DND-41 (cell line): ENCODE results near the gene PMFBP1.

Source experiments
- ATAC-seq: fragments of 200-7000 bp; cut with Tn5 transposase; 3 replicates; pipeline ENCODE4 v1.9.1; 2021; ENCODE audit warnings: low read depth; ENCODE audit not compliant: insufficient read depth
- DNase-seq: peaks from one replicate; pipeline ENCODE4 v3.0.0-alpha.2; 2020
- H2AFZ ChIP-seq: 2 replicates; pipeline ENCODE4 v1.6.0; 2012; ENCODE audit warnings: low read depth, low read length
- H3K27ac ChIP-seq: 2 replicates; pipeline ENCODE4 v1.5.1; 2012; ENCODE audit warnings: low read length, inconsistent platforms
- H3K27me3 ChIP-seq: fragments of 200-600 bp; sonication (generic); 2 replicates; pipeline ENCODE4 v1.6.0; 2012; ENCODE audit warnings: low read length, mild to moderate bottlenecking, inconsistent platforms; ENCODE audit not compliant: insufficient read depth, poor library complexity
- H3K36me3 ChIP-seq: 2 replicates; pipeline ENCODE4 v1.5.1; 2012; ENCODE audit warnings: low read length, inconsistent platforms; ENCODE audit not compliant: insufficient read depth
- H3K4me1 ChIP-seq: 2 replicates; pipeline ENCODE4 v1.5.1; 2012; ENCODE audit warnings: mild to moderate bottlenecking, low read length; ENCODE audit not compliant: insufficient read depth
- H3K4me2 ChIP-seq: 2 replicates; pipeline ENCODE4 v1.6.0; 2012; ENCODE audit warnings: mild to moderate bottlenecking, moderate library complexity, low read length, inconsistent platforms; ENCODE audit not compliant: insufficient read depth
- H3K4me3 ChIP-seq, 2 experiments: fragments of 200-600 bp in 1 of 2; shearing (Covaris generic) in 1 of 2; 2 replicates each; pipeline ENCODE4 v1.5.1; 2012 to 2016; ENCODE audit warnings: inconsistent platforms in 2 of 2, low read length in 2 of 2, mild to moderate bottlenecking in 2 of 2, low read depth in 1 of 2, moderate library complexity in 1 of 2
- H3K79me2 ChIP-seq: 2 replicates; pipeline ENCODE4 v1.6.0; 2012; ENCODE audit warnings: low read length, inconsistent platforms; ENCODE audit not compliant: insufficient read depth
- H3K9ac ChIP-seq: 2 replicates; pipeline ENCODE4 v1.6.0; 2012; ENCODE audit warnings: low read depth, mild to moderate bottlenecking, inconsistent platforms, low read length, moderate library complexity
- H3K9me3 ChIP-seq: 2 replicates; pipeline ENCODE4 v1.5.1; 2012; ENCODE audit warnings: low read length, moderate library complexity, mild to moderate bottlenecking, inconsistent platforms; ENCODE audit not compliant: insufficient read depth, severe bottlenecking
- H4K20me1 ChIP-seq: 2 replicates; pipeline ENCODE4 v1.6.0; 2012; ENCODE audit warnings: low read length; ENCODE audit not compliant: insufficient read depth
- EZH2 ChIP-seq: IDR thresholded peaks from 3 replicates; pipeline ENCODE4 v1.6.1; 2012; ENCODE audit warnings: borderline replicate concordance, low read depth, mild to moderate bottlenecking, moderate library complexity, low read length, inconsistent platforms; ENCODE audit not compliant: severe bottlenecking
- TF ChIP-seq, protein P1 (sequence below): IDR thresholded peaks from 2 replicates; pipeline ENCODE4 v1.5.1; 2012; ENCODE audit warnings: borderline replicate concordance, low read length, moderate library complexity, mild to moderate bottlenecking; ENCODE audit not compliant: poor library complexity, severe bottlenecking; ENCODE audit errors: extremely low read depth

The PMFBP1 gene

DNA sequence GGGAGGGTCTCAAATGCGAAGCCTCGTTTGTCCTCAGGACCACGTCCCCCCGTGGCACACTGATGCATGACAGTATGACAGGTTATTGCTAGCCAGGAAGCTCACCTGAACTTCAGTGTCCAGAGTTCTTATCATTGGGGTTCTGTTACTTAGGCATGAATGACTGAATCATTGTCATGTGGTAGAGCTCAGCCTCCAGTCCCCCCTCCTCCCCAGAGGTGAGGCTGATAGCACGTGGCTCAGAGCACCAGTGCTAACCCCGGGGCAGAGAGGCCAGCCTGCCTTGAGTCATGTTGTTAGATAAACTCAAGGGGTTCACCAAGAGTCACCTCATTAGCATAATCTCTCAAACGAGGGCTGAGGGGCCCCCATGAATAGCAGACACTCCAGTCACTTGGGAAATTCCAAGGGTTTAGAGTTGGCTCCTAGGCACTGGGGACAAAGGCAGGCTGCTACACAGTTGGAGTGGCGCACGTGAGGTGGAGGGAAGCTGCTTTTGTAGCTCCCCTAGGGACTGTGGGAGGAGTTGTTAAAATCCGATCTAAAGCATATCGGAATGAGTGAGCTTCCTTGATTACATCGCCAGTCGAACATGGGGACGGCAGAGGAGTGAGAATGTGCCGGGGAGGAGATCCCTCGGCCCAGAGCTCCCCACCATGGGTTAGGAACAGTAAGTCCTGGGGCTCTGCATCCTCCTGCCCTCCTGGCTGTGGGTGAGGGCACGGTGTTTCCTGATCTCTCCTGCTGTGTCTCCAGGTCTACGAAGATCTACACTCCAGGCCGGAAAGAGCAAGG, 60.1 kb downstream of the PMFBP1 start:
- ATAC-seq (no peak), DNase-seq (no peak)
- Histone ChIP-seq H3K79me2 (no peaks in the 10 kb centered on the region), H4K20me1 (no peaks in the 10 kb centered on the region), H3K4me1 (no peaks in the 10 kb centered on the region), H3K36me3 (peaks cover 61% of the 10 kb centered on the region), H3K27me3 (no peaks in the 10 kb centered on the region), H3K27ac (no peak overlapping the region), H3K4me2 (no peak overlapping the region), H2AFZ (no peak overlapping the region), H3K9ac (no peak overlapping the region), H3K9me3 (no peaks in the 10 kb centered on the region), H3K4me3 (no peak overlapping the region)
- no peak for TF ChIP-seq EZH2
- TF ChIP-seq, protein P1, sequence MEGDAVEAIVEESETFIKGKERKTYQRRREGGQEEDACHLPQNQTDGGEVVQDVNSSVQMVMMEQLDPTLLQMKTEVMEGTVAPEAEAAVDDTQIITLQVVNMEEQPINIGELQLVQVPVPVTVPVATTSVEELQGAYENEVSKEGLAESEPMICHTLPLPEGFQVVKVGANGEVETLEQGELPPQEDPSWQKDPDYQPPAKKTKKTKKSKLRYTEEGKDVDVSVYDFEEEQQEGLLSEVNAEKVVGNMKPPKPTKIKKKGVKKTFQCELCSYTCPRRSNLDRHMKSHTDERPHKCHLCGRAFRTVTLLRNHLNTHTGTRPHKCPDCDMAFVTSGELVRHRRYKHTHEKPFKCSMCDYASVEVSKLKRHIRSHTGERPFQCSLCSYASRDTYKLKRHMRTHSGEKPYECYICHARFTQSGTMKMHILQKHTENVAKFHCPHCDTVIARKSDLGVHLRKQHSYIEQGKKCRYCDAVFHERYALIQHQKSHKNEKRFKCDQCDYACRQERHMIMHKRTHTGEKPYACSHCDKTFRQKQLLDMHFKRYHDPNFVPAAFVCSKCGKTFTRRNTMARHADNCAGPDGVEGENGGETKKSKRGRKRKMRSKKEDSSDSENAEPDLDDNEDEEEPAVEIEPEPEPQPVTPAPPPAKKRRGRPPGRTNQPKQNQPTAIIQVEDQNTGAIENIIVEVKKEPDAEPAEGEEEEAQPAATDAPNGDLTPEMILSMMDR, result no peak

DNA sequence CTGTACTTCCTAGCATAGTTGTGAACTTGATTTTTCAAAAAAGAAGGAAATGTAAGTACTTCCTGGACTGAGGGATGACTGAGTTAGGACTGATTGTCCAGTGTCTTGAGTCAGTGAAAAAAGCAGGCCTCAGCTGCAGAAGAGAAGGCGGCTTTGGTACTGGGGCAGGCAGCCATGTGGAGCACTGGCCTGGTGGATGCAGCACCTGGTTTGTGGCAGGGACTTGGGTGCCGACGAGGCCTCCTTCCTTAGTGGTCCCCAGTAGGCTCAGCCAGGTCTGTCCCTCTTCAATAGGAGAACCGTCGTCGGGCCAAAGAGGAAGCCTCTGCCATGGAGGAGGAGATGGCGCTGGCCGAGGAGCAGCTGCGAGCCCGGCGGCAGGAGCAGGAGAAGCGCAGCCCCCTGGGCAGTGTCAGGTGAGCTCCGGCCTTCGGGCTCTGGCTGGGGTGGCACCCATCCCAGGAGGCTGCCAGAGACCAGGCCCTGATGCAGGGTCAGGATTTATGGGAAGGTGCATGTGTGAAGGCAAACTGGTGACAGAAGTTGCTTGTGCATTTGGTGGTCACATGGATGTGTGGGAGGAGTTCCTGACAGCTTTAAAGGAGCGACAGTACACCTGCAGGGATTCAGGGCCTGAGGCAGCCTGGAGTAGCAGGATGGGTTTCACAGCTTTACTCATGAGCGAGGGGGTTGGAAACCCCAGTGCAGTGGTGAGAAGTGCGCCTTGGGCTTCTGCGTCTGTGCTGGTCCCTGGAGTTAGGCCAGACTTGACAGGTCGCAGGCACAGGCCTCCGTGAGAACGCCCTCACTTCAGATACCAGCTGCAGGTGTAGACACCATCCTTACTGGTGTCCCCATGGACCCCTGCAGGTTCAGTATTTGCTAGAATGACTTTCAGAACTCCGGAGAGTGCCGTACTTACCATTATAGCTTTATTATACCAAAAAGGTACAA, 61.0 kb downstream of the PMFBP1 start:
- H3K36me3 ChIP-seq, result peaks cover 67% of the 10 kb centered on the region
- no peak overlapping the region for H2AFZ ChIP-seq
- DNase-seq (no peak), ATAC-seq (no peak)
- no peaks in the 10 kb centered on the region for H4K20me1 ChIP-seq
- no peak overlapping the region for H3K4me2 ChIP-seq
- TF ChIP-seq EZH2, result no peak
- TF ChIP-seq, protein P1, result no peak
- no peak overlapping the region for H3K9ac ChIP-seq
- H3K27ac ChIP-seq, result no peak overlapping the region
- H3K27me3 ChIP-seq, result no peaks in the 10 kb centered on the region
- no peak overlapping the region for H3K4me3 ChIP-seq
- H3K9me3 ChIP-seq, result no peaks in the 10 kb centered on the region
- H3K79me2 ChIP-seq, result no peaks in the 10 kb centered on the region
- H3K4me1 ChIP-seq, result no peaks in the 10 kb centered on the region

DNA sequence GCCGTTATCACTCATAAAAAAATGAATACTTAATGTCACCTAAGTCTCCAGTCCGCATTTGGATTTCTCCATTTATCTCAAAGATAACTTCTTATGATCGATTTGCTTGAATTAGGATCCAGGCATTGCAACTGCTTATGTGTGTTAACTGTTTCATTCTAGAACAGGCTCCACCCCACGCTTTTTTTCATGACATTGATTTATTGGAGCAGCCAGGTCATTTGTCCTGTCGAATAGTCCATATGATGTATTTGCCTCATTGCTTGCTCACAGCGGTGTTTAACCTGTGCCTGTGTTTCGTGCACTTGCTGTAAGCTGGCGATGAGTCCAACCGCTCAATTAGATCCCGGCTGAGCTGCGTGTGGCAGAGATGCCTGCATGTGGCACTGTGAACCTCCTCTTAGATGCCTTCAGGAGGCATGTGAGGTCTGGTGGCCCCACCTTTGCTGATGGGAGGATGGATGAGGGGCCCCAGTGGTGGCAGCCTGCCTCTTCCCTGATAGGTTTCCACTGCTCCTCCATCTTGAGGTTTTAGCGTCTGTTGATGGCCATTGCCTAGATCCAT, 61.9 kb downstream of the PMFBP1 start:
- no peak overlapping the region for H3K9ac ChIP-seq
- TF ChIP-seq, protein P1, result no peak
- TF ChIP-seq EZH2, result no peak
- H3K4me2 ChIP-seq, result no peak overlapping the region
- no peaks in the 10 kb centered on the region for H3K9me3 ChIP-seq
- H2AFZ ChIP-seq, result no peak overlapping the region
- no peaks in the 10 kb centered on the region for H3K79me2 ChIP-seq
- H3K4me3 ChIP-seq, result no peak overlapping the region
- H3K27me3 ChIP-seq, result no peaks in the 10 kb centered on the region
- H3K4me1 ChIP-seq, result no peaks in the 10 kb centered on the region
- H3K27ac ChIP-seq, result no peak overlapping the region
- H4K20me1 ChIP-seq, result no peaks in the 10 kb centered on the region
- no peak for DNase-seq
- no peak for ATAC-seq
- peaks cover 76% of the 10 kb centered on the region for H3K36me3 ChIP-seq
